Activated B cell treated with CpG ODN at 0.5 μM for 24 hours (primary cell): ENCODE measurements around the gene LYSET. TPM values are rescaled to one million over a fixed set of nuclear protein-coding genes. Genes with fewer than 3 reads are reported as not detected.
"Not testable (repeated sequence)": the region's sequence is repeated elsewhere in the genome, so short reads cannot be mapped to it uniquely, and the experiment has no call there.

Experiments
- ATAC-seq: fragments of 200-7000 bp; cut with Tn5 transposase; one replicate; pipeline ENCODE4 v1.10.0; 2021; ENCODE audit warnings: low read depth, mild to moderate bottlenecking, moderate library complexity
- CTCF ChIA-PET: fragments of 350-600 bp; sonication (Branson Sonifier 250); formaldehyde crosslinking; loops from one replicate; lab custom pipeline; 2021; ENCODE audit warnings: antibody characterized with exemption; lab: Charles Lee
- POLR2A ChIA-PET: fragments of 350-600 bp; sonication (Branson Sonifier 250); formaldehyde crosslinking; loops from one replicate; lab custom pipeline; 2021; ENCODE audit warnings: antibody characterized with exemption; lab: Charles Lee
- DNase-seq: peaks from one replicate; pipeline ENCODE4 v3.0.0; 2022
- H3K27ac Mint-ChIP-seq: one replicate; pipeline ENCODE4 v1.8.0; 2020; ENCODE audit warnings: mixed read lengths
- H3K27me3 Mint-ChIP-seq: one replicate; pipeline ENCODE4 v1.8.0; 2021; ENCODE audit warnings: mixed read lengths
- H3K36me3 Mint-ChIP-seq: one replicate; pipeline ENCODE4 v1.8.0; 2021; ENCODE audit warnings: low read depth, mixed read lengths
- H3K4me1 Mint-ChIP-seq: one replicate; pipeline ENCODE4 v1.8.0; 2021; ENCODE audit warnings: mixed read lengths
- H3K4me3 Mint-ChIP-seq: one replicate; pipeline ENCODE4 v1.8.0; 2020; ENCODE audit warnings: mild to moderate bottlenecking, mixed read lengths
- H3K9me3 Mint-ChIP-seq: one replicate; pipeline ENCODE4 v1.8.0; 2020; ENCODE audit warnings: mixed read lengths
- intact Hi-C: fragments of 100-400 bp; cut with micrococcal nuclease; formaldehyde crosslinking; loops from one replicate; pipeline ENCODE4 v1.15.1; 2024
- total RNA-seq: library from RNA; stranded (reverse); gene quantifications from 2 replicates; pipeline ENCODE4 v1.2.3, GENCODE V29; 2022
- TF ChIP-seq, protein P1 (sequence below): fragments of 200-600 bp; IDR thresholded peaks from one replicate; pipeline ENCODE4 v1.8.0; 2022; ENCODE audit warnings: antibody characterized with exemption, mild to moderate bottlenecking

LYSET gene
- total RNA-seq, 1 donor from 2014 or later = 19.3 TPM

DNA sequence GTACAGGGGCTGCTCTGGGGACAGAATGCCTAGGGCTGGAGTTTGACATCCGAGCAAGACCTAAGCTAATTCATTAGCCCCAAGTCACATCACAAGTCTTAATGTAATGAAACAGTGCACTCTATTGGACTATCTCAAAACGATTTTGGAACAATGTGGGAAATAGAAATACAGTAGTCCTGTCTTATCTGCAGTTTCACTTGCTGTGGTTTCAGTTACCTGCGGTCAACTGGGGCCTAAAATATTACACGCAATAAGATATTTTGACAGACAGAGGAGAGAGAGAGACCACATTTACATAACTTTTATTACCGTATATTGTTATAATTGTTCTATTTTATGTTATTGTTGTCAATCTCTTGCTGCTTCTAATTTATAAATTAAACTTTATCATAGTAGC lies 21.6 kb upstream of the LYSET start:
- Mint-ChIP-seq H3K4me1 (no peaks in the 10 kb centered on the region), H3K27me3 (no peaks in the 10 kb centered on the region), H3K9me3 (no peaks in the 10 kb centered on the region), H3K27ac (no peak overlapping the region), H3K36me3 (no peaks in the 10 kb centered on the region), H3K4me3 (no peak overlapping the region)
- TF ChIP-seq, protein P1, sequence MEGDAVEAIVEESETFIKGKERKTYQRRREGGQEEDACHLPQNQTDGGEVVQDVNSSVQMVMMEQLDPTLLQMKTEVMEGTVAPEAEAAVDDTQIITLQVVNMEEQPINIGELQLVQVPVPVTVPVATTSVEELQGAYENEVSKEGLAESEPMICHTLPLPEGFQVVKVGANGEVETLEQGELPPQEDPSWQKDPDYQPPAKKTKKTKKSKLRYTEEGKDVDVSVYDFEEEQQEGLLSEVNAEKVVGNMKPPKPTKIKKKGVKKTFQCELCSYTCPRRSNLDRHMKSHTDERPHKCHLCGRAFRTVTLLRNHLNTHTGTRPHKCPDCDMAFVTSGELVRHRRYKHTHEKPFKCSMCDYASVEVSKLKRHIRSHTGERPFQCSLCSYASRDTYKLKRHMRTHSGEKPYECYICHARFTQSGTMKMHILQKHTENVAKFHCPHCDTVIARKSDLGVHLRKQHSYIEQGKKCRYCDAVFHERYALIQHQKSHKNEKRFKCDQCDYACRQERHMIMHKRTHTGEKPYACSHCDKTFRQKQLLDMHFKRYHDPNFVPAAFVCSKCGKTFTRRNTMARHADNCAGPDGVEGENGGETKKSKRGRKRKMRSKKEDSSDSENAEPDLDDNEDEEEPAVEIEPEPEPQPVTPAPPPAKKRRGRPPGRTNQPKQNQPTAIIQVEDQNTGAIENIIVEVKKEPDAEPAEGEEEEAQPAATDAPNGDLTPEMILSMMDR = no peak
- ChIA-PET POLR2A (no interaction called here), CTCF (no interaction called here)
- DNase-seq (no peak), ATAC-seq (no peak)
- intact Hi-C loops = no loop called here

DNA sequence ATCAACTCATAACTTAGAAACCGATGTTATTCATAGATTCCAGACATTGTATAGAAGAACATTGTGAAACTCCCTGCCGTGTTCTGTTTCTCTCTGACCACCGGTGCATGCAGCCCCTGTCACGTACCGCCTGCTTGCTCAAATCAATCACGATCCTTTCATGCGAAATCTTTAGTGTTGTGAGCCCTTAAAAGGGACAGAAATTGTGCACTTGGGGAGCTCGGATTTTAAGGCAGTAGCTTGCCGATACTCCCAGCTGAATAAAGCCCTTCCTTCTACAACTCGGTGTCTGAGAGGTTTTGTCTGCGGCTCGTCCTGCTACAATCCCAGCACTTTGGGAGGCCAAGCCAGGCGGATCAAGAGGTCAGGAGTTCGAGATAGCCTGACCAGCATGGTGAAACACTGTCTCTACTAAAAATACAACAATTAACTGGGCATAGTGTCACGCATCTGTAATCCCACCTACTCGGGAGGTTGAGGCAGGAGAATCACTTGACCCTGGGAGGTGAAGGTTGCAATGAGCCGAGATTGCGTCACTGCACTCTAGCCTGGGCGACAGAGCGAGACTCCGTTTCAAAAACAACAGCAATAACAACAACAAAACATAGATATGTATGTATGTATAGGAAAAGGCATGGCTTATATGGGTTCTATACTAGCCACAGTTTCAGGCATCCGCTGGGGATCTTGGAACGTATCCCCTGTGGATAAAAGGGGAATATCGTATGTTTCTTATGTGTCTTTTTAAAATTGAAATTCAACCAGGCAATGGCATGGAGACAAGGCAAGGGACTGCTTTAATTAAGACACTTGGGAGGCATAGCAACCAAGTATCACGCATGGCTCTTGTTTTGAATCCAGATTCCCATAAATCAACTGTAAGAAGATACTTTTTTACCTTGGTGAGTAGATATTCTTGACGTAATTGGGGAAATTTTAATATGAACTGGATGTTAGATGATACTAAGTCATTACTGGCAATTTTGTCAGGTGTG lies 19.5 kb upstream of the LYSET start:
- H3K9me3 Mint-ChIP-seq, CTCF ChIA-PET, intact Hi-C loops, DNase-seq, H3K27me3 Mint-ChIP-seq, H3K4me3 Mint-ChIP-seq, H3K4me1 Mint-ChIP-seq, H3K36me3 Mint-ChIP-seq, ATAC-seq, H3K27ac Mint-ChIP-seq, POLR2A ChIA-PET: not testable (repeated sequence)

DNA sequence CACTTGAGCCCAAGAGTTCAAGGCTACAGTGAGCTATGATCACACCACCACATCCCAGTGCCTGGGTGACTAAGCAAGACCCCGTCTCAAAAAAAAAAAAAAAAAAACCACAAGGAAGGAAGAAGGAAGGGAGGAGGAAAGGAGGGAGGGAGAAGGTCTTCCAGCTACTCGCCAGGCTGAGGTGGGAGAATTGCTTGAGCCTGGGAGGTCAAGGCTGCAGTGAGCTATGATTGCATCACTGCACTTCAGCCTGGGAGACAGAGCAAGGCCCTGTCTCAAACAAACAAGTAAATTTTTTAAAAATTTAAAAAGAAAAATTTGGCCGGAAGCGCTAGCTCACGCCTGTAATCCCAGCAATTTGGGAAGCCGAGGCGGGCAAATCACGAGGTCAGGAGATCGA lies 16.5 kb upstream of the LYSET start:
- H3K4me1 Mint-ChIP-seq, intact Hi-C loops, H3K4me3 Mint-ChIP-seq, DNase-seq, H3K9me3 Mint-ChIP-seq, ATAC-seq, CTCF ChIA-PET, H3K27ac Mint-ChIP-seq, H3K27me3 Mint-ChIP-seq, H3K36me3 Mint-ChIP-seq: not testable (repeated sequence)
- POLR2A ChIA-PET = interaction anchor here (0.7 kb wide), 1 partner anchor 11 kb away, joined by 7 read pairs; no protein-coding TSS in a partner anchor

DNA sequence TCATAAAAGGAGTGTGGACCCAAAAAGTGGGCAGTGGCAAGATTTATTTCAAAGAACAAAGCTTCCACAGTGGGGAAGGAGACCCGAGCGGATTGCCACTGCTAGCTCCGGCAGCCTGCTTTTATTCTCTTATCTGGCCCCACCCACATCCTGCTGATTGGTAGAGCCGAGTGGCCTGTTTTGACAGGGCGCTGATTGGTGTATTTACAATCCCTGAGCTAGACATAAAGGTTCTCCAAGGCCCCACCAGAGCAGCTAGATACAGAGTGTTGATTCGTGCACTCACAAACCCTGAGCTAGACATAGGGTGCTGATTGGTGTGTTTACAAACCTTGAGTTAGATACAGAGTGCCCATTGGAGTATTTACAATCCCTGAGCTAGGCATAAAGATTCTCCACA lies 15.5 kb upstream of the LYSET start:
- ATAC-seq, H3K4me3 Mint-ChIP-seq, intact Hi-C loops, CTCF ChIA-PET, POLR2A ChIA-PET, H3K9me3 Mint-ChIP-seq, H3K36me3 Mint-ChIP-seq, H3K27me3 Mint-ChIP-seq, H3K4me1 Mint-ChIP-seq, H3K27ac Mint-ChIP-seq, DNase-seq: not testable (repeated sequence)

DNA sequence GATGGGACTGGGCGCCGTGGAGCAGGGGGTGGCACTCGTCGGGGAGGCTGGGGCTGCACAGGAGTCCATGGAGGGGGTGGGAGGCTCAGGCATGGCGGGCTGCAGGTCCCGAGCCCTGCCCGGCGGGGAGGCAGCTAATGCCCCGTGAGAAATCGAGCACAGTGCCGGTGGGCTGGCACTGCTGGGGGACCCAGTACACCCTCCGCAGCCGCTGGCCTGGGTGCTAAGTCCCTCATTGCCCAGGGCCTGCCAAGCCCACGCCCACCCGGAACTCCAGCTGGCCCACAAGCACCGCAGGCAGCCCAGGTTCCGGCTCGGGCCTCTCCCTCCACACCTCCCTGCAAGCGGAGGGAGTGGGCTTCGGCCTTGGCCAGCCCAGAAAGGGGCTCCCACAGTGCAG lies 15.0 kb upstream of the LYSET start:
- DNase-seq, H3K9me3 Mint-ChIP-seq, intact Hi-C loops, H3K27ac Mint-ChIP-seq, ATAC-seq, H3K27me3 Mint-ChIP-seq, H3K36me3 Mint-ChIP-seq, CTCF ChIA-PET, POLR2A ChIA-PET, H3K4me1 Mint-ChIP-seq, H3K4me3 Mint-ChIP-seq: not testable (repeated sequence)

DNA sequence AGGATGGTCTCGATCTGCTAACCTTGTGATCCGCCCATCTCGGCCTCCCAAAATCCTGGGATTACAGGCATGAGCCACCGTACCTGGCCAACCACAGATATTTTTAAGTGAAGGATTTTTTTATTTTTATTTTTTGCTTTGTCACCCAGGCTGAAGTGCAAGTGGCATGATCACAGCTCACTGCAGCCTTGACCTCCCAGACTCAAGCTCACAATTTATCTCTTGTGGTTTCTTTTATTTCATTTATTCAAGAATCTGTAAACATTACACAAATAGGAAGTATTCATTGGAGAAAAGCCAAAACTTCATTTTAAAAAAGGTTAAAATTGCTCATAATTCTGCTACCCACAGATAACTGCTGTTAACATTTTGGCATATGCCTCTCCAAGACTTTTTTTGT lies 13.7 kb upstream of the LYSET start:
- no peaks in the 10 kb centered on the region for H3K36me3 Mint-ChIP-seq
- CTCF ChIA-PET = no interaction called here
- POLR2A ChIA-PET = no interaction called here
- no peak for DNase-seq
- no peaks in the 10 kb centered on the region for H3K4me1 Mint-ChIP-seq
- no peaks in the 10 kb centered on the region for H3K9me3 Mint-ChIP-seq
- intact Hi-C loops = no loop called here
- H3K27ac Mint-ChIP-seq = no peak overlapping the region
- peaks cover 5% of the 10 kb centered on the region for H3K27me3 Mint-ChIP-seq
- H3K4me3 Mint-ChIP-seq = no peak overlapping the region
- no peak for ATAC-seq
- TF ChIP-seq, protein P1 = no peak

DNA sequence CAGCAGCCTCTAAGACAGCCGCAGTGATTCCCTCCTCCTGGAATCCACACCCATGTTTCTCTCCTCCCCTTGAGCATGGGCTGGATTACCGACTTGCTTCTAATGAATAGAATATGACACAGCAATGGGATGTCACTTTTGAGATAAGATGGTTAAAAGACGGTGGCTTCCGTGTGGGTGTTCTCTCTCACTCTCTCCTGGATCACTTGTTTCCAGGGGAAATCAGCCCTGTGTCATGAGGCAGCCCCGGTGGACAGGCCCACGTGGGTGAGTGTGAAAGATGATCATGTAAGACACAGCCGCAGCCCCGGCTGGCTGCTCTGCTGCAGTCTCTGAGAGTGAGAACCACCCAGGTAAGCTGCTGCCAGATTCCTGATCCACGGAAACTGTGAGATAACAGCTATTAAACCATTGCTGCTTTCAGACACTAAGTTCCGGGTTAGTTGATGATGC lies 11.1 kb upstream of the LYSET start:
- ChIA-PET POLR2A (no interaction called here), CTCF (no interaction called here)
- ATAC-seq (no peak), DNase-seq (no peak)
- Mint-ChIP-seq H3K9me3 (no peaks in the 10 kb centered on the region), H3K36me3 (no peaks in the 10 kb centered on the region), H3K4me1 (no peaks in the 10 kb centered on the region), H3K27ac (no peak overlapping the region), H3K27me3 (peaks cover 5% of the 10 kb centered on the region), H3K4me3 (no peak overlapping the region)
- intact Hi-C loops = no loop called here
- TF ChIP-seq, protein P1 = no peak

DNA sequence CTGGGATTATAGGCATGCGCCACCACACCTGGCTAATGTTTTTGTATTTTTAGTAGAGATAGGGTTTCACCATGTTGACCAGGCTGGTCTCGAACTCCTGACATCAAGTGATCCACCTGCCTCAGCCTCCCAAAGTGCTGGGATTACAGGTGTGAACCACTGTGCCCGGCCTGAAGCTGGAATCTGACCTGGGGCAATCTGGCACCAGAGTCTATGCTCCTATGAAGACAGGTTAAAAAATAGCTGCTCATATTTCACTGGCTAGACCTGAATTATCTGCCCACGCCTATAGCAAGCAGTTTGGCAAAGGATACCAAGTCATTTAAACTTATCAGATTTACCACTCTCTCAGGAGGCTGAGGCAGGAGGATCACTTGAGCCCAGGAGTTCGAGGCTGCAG lies 10.4 kb upstream of the LYSET start:
- H3K27ac Mint-ChIP-seq, H3K9me3 Mint-ChIP-seq, H3K4me3 Mint-ChIP-seq, POLR2A ChIA-PET, DNase-seq, CTCF ChIA-PET, H3K27me3 Mint-ChIP-seq, H3K36me3 Mint-ChIP-seq, ATAC-seq, H3K4me1 Mint-ChIP-seq, intact Hi-C loops: not testable (repeated sequence)
